CD4-positive, alpha-beta T cell treated with Interleukin-15 for 1 hour (primary cell): ENCODE results near the gene PFKL.

Experiments used
- DNase-seq: peaks from one replicate; pipeline ENCODE4 v3.0.0-alpha.2; 2020

Gene PFKL

GRCh38 chr21:44365251-44365966 is 65.6 kb downstream of the PFKL start:
- peak; percentile 7 for DNase-seq

GRCh38 chr21:44365967-44366585 is 66.2 kb downstream of the PFKL start:
- peak; percentile 10 for DNase-seq

GRCh38 chr21:44366586-44367211 is 66.8 kb downstream of the PFKL start:
- DNase-seq, result peak; percentile 12

DNA sequence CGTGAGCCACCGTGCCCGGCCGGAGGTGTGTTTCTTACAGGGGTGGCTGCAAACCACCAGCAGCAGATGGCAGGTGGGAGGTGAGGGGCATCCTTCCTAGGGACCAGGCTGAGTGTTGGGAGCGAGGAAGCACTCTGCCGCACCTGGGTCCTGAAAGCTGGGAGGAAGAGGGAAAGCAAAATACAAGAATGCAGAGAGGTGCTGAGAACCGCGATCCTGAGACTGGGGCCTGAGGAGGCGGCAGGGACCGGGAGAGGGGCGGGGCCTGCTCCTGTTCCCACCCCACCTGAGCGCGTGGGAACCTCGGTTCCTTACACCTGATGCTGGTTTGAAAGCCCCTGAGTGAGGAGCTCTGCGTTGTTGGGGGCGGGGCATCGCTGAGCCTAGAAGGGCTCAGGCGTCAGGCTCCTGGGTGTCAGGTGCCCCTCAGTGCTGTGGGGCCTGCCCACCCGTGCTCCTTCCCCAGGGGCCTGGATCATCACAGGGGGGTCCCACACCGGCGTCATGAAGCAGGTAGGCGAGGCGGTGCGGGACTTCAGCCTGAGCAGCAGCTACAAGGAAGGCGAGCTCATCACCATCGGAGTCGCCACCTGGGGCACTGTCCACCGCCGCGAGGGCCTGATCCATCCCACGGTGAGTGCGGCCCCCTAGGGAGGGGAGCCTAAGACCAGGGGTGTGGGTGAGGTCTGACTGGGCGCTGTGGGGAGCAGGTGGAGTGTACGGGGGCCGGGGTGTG is 69.0 kb downstream of the PFKL start:
- DNase-seq, result peak; percentile 15

GRCh38 chr21:44370027-44370735 is 70.3 kb downstream of the PFKL start:
- DNase-seq, result peak; percentile 14

- DNase-seq, result peak; percentile 9
Measured at GRCh38 chr21:44370786-44371410, 71.0 kb downstream of the PFKL start.

- peak; percentile 11 for DNase-seq
Measured at GRCh38 chr21:44371596-44371995, 71.7 kb downstream of the PFKL start.

- DNase-seq, result peak; percentile 1
Measured at GRCh38 chr21:44372616-44373015, 72.8 kb downstream of the PFKL start.

DNA sequence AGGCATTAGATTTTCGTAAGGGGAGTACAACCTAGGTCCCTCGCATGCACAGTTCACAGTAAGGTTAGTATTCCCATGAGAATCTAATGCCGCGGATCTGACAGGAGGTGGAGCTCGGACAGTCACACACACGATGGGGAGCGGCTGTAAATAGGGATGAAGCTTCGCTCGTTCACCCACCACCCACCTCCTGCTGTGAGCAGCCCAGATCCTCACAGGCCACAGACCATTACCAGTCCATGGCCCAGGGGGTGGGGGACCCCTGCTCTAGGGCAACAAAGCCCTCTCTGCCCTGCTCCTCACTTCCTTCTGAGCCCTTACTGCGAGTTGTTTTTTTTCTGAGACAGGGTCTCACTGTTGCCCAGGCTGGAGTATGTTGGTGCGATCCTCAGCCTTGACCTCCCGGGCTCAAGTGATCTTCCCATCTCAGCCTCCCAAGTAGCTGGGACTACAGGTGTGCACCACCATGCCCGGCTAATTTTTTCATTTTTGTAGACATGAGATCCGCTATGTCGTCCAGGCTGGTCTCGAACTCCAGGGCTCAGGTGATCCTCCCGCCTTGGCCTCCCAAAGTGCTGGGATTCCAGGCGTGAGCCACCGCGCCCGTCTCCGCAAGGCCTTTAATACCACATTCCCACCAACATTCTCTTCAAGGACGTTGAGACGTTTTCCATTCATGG is 74.9 kb downstream of the PFKL start:
- peak; percentile 1 for DNase-seq

DNA sequence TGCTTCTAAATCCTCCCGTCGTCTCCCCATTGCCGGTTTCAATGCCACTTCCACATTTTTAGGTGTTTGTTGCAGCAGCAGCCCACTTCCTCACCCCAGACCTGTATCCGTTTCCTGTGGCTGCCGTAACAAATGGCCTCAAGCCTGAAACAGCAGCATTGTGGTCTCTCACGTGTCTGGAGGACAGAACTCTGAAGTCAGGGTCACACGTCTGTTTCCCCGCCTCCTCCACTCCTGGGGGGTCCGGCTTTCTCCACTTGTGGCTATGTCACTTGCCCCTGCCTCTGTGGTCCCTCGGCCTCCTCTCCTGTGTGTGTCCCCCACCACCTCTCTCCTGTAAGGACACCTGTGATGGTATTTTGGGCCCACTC is 75.4 kb downstream of the PFKL start:
- DNase-seq, result peak; percentile 64

DNA sequence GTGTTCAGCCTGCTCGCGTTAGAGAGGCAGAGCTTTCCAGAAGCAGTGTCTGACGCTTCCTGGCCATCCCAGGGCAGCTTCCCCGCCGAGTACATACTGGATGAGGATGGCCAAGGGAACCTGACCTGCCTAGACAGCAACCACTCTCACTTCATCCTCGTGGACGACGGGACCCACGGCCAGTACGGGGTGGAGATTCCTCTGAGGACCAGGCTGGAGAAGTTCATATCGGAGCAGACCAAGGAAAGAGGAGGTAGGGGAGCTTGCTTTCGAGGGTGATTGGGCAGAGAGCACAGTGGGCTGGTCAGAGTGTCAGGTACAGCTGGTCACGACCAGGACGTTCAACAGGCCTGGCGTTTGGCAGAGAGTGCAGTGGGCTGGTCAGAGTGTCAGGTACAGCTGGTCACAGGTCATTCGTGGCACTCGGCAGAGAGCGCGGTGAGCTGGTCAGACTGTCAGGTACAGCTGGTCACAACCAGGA is 75.9 kb downstream of the PFKL start:
- DNase-seq, result peak; percentile 15

GRCh38 chr21:44376606-44377005 is 76.8 kb downstream of the PFKL start:
- DNase-seq, result peak; percentile 0
